ENCODE measurements around the gene RNF222. TPM values are rescaled to one million over a fixed set of nuclear protein-coding genes. Genes with fewer than 3 reads are reported as not detected.

Gene RNF222
- polyA plus RNA-seq, 1 donor (not counting 4 experiments of a cell fraction or from before 2014, with no cell fraction given) = 0.18 TPM

GRCh38 chr17:8413938-8414337 is 16.3 kb upstream of the RNF222 start:
- H3K9me3 ChIP-seq (ENCODE audit: control insufficient read depth, low read depth, low read length) = no peaks in the 10 kb centered on the region
- TF ChIP-seq CTCF (optimal IDR thresholded peaks at IDR 0.05 in 1 of 3, IDR thresholded peaks at IDR 0.05 in 1 of 3, conservative IDR thresholded peaks at IDR 0.05 in 1 of 3; ENCODE audit: extremely low read depth in 1 of 3, insufficient read depth in 2 of 3, low read length in 3 of 3) (no peak), EZH2 (IDR thresholded peaks at IDR 0.05; ENCODE audit: low read length) (no peak)
- H3K79me2 ChIP-seq (ENCODE audit: control insufficient read depth, insufficient read depth, low read length) = no peaks in the 10 kb centered on the region
- no peak overlapping the region for H3K27ac ChIP-seq (ENCODE audit: control insufficient read depth, insufficient read depth, low read length)
- H3K9me1 ChIP-seq (ENCODE audit: control insufficient read depth, extremely low read depth, insufficient read depth, low read length) = no peaks in the 10 kb centered on the region
- H3K4me1 ChIP-seq (ENCODE audit: control insufficient read depth, extremely low read depth, insufficient read depth, low read length) = peaks cover 9% of the 10 kb centered on the region
- no peak overlapping the region for H2AFZ ChIP-seq (ENCODE audit: control insufficient read depth, low read length)
- no peak for FAIRE-seq
- no peak for DNase-seq (ENCODE audit: low read depth, low spot score)
- H3K4me2 ChIP-seq (ENCODE audit: control insufficient read depth, extremely low read depth, insufficient read depth, low read depth, low read length) = no peak overlapping the region
- H4K20me1 ChIP-seq (ENCODE audit: control insufficient read depth, extremely low read depth, insufficient read depth, low read length) = no peaks in the 10 kb centered on the region
- H3K4me3 ChIP-seq (ENCODE audit: control insufficient read depth in 2 of 3, extremely low read depth in 1 of 3, insufficient read depth in 2 of 3, low read depth in 1 of 3, low read length in 3 of 3) = no peak overlapping the region
- H3K27me3 ChIP-seq (ENCODE audit: control insufficient read depth, extremely low read depth, insufficient read depth, low read length) = no peaks in the 10 kb centered on the region
- no peaks in the 10 kb centered on the region for H3K36me3 ChIP-seq (ENCODE audit: control insufficient read depth in 2 of 2, extremely low read depth in 1 of 2, insufficient read depth in 2 of 2, low read length in 2 of 2)
- dilution Hi-C loops (cut with MboI; ENCODE audit: extremely low pct_ligation_motif_present, low sequenced_read_pairs) = no loop called here
- no peak overlapping the region for H3K9ac ChIP-seq (ENCODE audit: control insufficient read depth, extremely low read depth, insufficient read depth, low read length)

- Histone ChIP-seq H3K9ac (ENCODE audit: control insufficient read depth, extremely low read depth, insufficient read depth, low read length) (no peak overlapping the region), H3K4me3 (ENCODE audit: control insufficient read depth in 2 of 3, extremely low read depth in 1 of 3, insufficient read depth in 2 of 3, low read depth in 1 of 3, low read length in 3 of 3) (no peak overlapping the region), H3K9me3 (ENCODE audit: control insufficient read depth, low read depth, low read length) (no peaks in the 10 kb centered on the region), H3K4me1 (ENCODE audit: control insufficient read depth, extremely low read depth, insufficient read depth, low read length) (peaks cover 14% of the 10 kb centered on the region), H3K36me3 (ENCODE audit: control insufficient read depth in 2 of 2, extremely low read depth in 1 of 2, insufficient read depth in 2 of 2, low read length in 2 of 2) (no peaks in the 10 kb centered on the region), H3K27ac (ENCODE audit: control insufficient read depth, insufficient read depth, low read length) (no peak overlapping the region), H4K20me1 (ENCODE audit: control insufficient read depth, extremely low read depth, insufficient read depth, low read length) (no peaks in the 10 kb centered on the region), H3K4me2 (ENCODE audit: control insufficient read depth, extremely low read depth, insufficient read depth, low read depth, low read length) (no peak overlapping the region), H2AFZ (ENCODE audit: control insufficient read depth, low read length) (no peak overlapping the region), H3K9me1 (ENCODE audit: control insufficient read depth, extremely low read depth, insufficient read depth, low read length) (no peaks in the 10 kb centered on the region), H3K79me2 (ENCODE audit: control insufficient read depth, insufficient read depth, low read length) (no peaks in the 10 kb centered on the region), H3K27me3 (ENCODE audit: control insufficient read depth, extremely low read depth, insufficient read depth, low read length) (no peaks in the 10 kb centered on the region)
- DNase-seq (ENCODE audit: low read depth, low spot score) = no peak
- TF ChIP-seq EZH2 (IDR thresholded peaks at IDR 0.05; ENCODE audit: low read length) = no peak
- no peak for TF ChIP-seq CTCF (optimal IDR thresholded peaks at IDR 0.05 in 1 of 3, IDR thresholded peaks at IDR 0.05 in 1 of 3, conservative IDR thresholded peaks at IDR 0.05 in 1 of 3; ENCODE audit: extremely low read depth in 1 of 3, insufficient read depth in 2 of 3, low read length in 3 of 3)
- dilution Hi-C loops (cut with MboI; ENCODE audit: extremely low pct_ligation_motif_present, low sequenced_read_pairs) = no loop called here
- FAIRE-seq = no peak
Measured at GRCh38 chr17:8413328-8413727, 15.7 kb upstream of the RNF222 start.
